HG03108 (cell line): ENCODE data around the gene CLEC4F.
"Not testable (repeated sequence)": the region's sequence is repeated elsewhere in the genome, so short reads cannot be mapped to it uniquely, and the experiment has no call there.

Experiments used
- ATAC-seq: cut with Tn5 transposase; IDR thresholded peaks from one replicate; pipeline ENCODE4 v1.9.1; 2021; ENCODE audit warnings: moderate library complexity; ENCODE audit not compliant: unreplicated experiment

The CLEC4F gene

GRCh38 chr2:70826696-70827350 lies 6.4 kb upstream of the CLEC4F start:
- ATAC-seq: no peak

GRCh38 chr2:70823249-70823648 lies 2.9 kb upstream of the CLEC4F start:
- no peak for ATAC-seq

GRCh38 chr2:70822843-70823242 lies 2.4 kb upstream of the CLEC4F start:
- ATAC-seq: no peak

- no peak for ATAC-seq
Measured at GRCh38 chr2:70817284-70817954, 3.0 kb downstream of the CLEC4F start.

GRCh38 chr2:70816726-70817125 lies 3.7 kb downstream of the CLEC4F start:
- ATAC-seq: no peak

GRCh38 chr2:70808983-70809958 lies 11.1 kb downstream of the CLEC4F start:
- no peak for ATAC-seq

GRCh38 chr2:70807828-70808118 lies 12.6 kb downstream of the CLEC4F start:
- no peak for ATAC-seq

- no peak for ATAC-seq
Measured at GRCh38 chr2:70807102-70807827, 13.1 kb downstream of the CLEC4F start.

- no peak for ATAC-seq
Measured at GRCh38 chr2:70806620-70807019, 13.8 kb downstream of the CLEC4F start.

GRCh38 chr2:70806013-70806412 lies 14.4 kb downstream of the CLEC4F start:
- no peak for ATAC-seq

- ATAC-seq: no peak
Measured at GRCh38 chr2:70801607-70802263, 18.7 kb downstream of the CLEC4F start.

GRCh38 chr2:70799706-70800105 lies 20.7 kb downstream of the CLEC4F start:
- ATAC-seq: no peak

GRCh38 chr2:70797996-70798395 lies 22.4 kb downstream of the CLEC4F start:
- not testable (repeated sequence) for ATAC-seq

- no peak for ATAC-seq
Measured at GRCh38 chr2:70797506-70797905, 22.9 kb downstream of the CLEC4F start.

- ATAC-seq: no peak
Measured at GRCh38 chr2:70796262-70796661, 24.1 kb downstream of the CLEC4F start.

- no peak for ATAC-seq
Measured at GRCh38 chr2:70795164-70795995, 25.0 kb downstream of the CLEC4F start.

GRCh38 chr2:70793450-70793849 lies 26.9 kb downstream of the CLEC4F start:
- ATAC-seq: no peak

- ATAC-seq: no peak
Measured at GRCh38 chr2:70790136-70790828, 30.1 kb downstream of the CLEC4F start, which contains the start of gene FIGLA. Gene FIGLA, minus strand, starts transcription at chr2:70790643. Its CDS starts 5 bp downstream, at chr2:70790638.
